Sigmoid colon (tissue), 7 donors: ENCODE results near the gene YWHAE. TPM values are rescaled to one million over a fixed set of nuclear protein-coding genes. Genes with fewer than 3 reads are reported as not detected.
"Not testable (repeated sequence)": the region's sequence is repeated elsewhere in the genome, so short reads cannot be mapped to it uniquely, and the experiment has no call there.

ENCODE experiments used
- DNase-seq: peaks from one replicate; pipeline ENCODE4 v3.0.0-alpha.2; 2019
- H3K27ac ChIP-seq, 4 donors: fragments of 200-600 bp; sonication (generic); one replicate each; pipeline ENCODE4 v1.5.1; 2016 to 2019; ENCODE audit warnings: mild to moderate bottlenecking in 1 of 4
- H3K27me3 ChIP-seq, 3 donors: fragments of 200-600 bp; sonication (generic); one replicate each; pipeline ENCODE4 v1.5.1; 2019; ENCODE audit warnings: mild to moderate bottlenecking in 1 of 3
- H3K36me3 ChIP-seq, 4 donors: fragments of 200-600 bp; sonication (generic); one replicate each; pipeline ENCODE4 v1.5.1; 2016 to 2019
- H3K4me1 ChIP-seq, 4 donors: fragments of 200-600 bp; sonication (generic); one replicate each; pipeline ENCODE4 v1.5.1; 2017 to 2019
- H3K4me3 ChIP-seq, 4 donors: fragments of 200-600 bp; sonication (generic); one replicate each; pipeline ENCODE4 v1.5.1; 2017 to 2019; ENCODE audit warnings: mild to moderate bottlenecking in 2 of 4, moderate library complexity in 1 of 4
- H3K9me3 ChIP-seq, 4 donors: fragments of 200-600 bp in 3 of 4; sonication (generic) in 3 of 4; one replicate each; pipeline versions ENCODE4 v1.5.1 to v1.6.1; 2013 to 2019
- EP300 ChIP-seq, 4 donors: sonication (generic); formaldehyde crosslinking; IDR thresholded peaks; one replicate each; pipeline ENCODE4 v1.6.1; 2017; ENCODE audit warnings: antibody characterized with exemption in 4 of 4
- POLR2A ChIP-seq, 2 donors: fragments of 450-650 bp; IDR thresholded peaks; one replicate each; pipeline ENCODE4 v1.6.1; 2016; ENCODE audit warnings: antibody characterized with exemption in 2 of 2, mild to moderate bottlenecking in 2 of 2, moderate library complexity in 2 of 2
- POLR2AphosphoS5 ChIP-seq, 4 donors: sonication (generic); formaldehyde crosslinking; IDR thresholded peaks; one replicate each; pipeline ENCODE4 v1.6.1; 2017; ENCODE audit warnings: antibody characterized with exemption in 4 of 4
- WGBS, 2 donors: extraction: QIAGEN DNeasy Blood & Tissue Kit; methylation state at CpG; one replicate each; pipeline ENCODE4 v1.1.7; 2013; 5-methylcytosine and 5-hydroxymethylcytosine counted together
- intact Hi-C: fragments of 100-400 bp; cut with DNase I; formaldehyde crosslinking; loops from one replicate; pipeline ENCODE4 v1.15.1; 2023
- polyA plus RNA-seq, 3 donors: library from polyadenylated mRNA; stranded (reverse); fragments of 200-250 nt; gene quantifications; one replicate each; pipeline ENCODE4 v1.2.3, GENCODE V29; 2013
- total RNA-seq, 4 donors: library from RNA; depleted of rRNA; stranded (reverse); fragments of >200 nt; gene quantifications; one replicate each; pipeline ENCODE4 v1.1.0, GENCODE V29; 2016
- TF ChIP-seq, protein P1 (sequence below), 4 experiments: fragments of 450-650 bp in 3 of 4; fragments of 200-600 bp in 1 of 4; IDR thresholded peaks; one replicate each; pipeline ENCODE4 v1.5.1; 2016 to 2019; ENCODE audit warnings: antibody characterized with exemption in 4 of 4, mild to moderate bottlenecking in 3 of 4, moderate library complexity in 2 of 4
- donor health status: healthy with polysubstance abuse.
- donor health status: Bipolar disorder and iron deficiency.
- donor health status: healthy.

The YWHAE gene
- total and polyA plus RNA-seq, 7 donors, result 312 to 507 (median 378) TPM

DNA sequence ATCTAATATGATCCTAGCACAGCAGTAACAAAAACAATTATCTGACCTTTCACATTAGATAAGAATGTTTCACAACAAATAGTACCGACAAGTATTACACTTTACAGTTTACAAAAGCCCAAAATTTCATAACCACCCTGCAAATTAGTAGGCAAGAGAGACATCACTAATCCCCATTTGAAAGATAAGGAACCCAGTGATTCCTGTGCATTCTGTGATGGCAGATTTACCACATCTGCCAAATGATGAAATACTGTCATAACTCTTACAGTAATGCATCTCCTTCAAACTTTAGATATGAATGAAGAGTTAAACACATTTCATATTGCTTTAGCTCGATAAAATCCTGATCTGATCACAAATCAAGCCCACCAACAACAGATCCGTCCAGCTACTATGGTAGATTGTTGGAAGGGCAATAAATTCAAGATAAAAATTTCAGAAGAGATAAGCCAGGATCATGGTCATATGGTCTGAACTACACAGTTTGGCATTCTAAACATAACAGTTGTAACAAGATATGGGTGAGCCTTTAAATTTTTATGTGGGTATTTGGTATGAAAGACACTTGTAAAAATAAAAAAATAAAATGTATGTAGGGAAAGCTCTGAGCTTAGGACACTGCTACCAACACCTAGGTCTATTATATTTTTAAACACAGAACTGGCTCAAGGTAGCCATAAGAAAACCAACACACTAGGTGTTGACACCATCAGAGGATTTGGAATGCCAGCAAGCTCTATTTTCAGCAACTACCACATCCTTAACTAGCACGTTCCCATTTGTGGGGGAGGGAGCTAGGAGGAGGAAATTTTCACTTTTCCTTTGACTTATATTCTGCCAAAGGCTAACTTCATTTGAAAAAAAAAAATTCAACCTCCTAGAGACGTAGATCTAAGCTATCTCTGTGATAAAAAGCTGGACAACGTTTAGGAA, 9.3 kb downstream of the YWHAE start:
- 14 to 35% methylated on average over 6 of the region's 6 CpGs for WGBS, 2 donors
- peaks cover 0 to 99% (median 96%) of the 10 kb centered on the region in 4 donors for H3K4me1 ChIP-seq
- TF ChIP-seq POLR2A (IDR thresholded peaks at IDR 0.05) (no peak), POLR2AphosphoS5 (IDR thresholded peaks at IDR 0.05) (no peak), EP300 (IDR thresholded peaks at IDR 0.05) (no peak)
- TF ChIP-seq, protein P1, sequence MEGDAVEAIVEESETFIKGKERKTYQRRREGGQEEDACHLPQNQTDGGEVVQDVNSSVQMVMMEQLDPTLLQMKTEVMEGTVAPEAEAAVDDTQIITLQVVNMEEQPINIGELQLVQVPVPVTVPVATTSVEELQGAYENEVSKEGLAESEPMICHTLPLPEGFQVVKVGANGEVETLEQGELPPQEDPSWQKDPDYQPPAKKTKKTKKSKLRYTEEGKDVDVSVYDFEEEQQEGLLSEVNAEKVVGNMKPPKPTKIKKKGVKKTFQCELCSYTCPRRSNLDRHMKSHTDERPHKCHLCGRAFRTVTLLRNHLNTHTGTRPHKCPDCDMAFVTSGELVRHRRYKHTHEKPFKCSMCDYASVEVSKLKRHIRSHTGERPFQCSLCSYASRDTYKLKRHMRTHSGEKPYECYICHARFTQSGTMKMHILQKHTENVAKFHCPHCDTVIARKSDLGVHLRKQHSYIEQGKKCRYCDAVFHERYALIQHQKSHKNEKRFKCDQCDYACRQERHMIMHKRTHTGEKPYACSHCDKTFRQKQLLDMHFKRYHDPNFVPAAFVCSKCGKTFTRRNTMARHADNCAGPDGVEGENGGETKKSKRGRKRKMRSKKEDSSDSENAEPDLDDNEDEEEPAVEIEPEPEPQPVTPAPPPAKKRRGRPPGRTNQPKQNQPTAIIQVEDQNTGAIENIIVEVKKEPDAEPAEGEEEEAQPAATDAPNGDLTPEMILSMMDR (IDR thresholded peaks at IDR 0.05), result no peak
- no peak overlapping the region for H3K4me3 ChIP-seq
- H3K9me3 ChIP-seq, result no peaks in the 10 kb centered on the region
- no peak for DNase-seq
- intact Hi-C loops, result no loop called here
- peak overlapping the region; percentile 49 to 98 (median 79) for H3K27ac ChIP-seq
- no peaks in the 10 kb centered on the region for H3K27me3 ChIP-seq
- H3K36me3 ChIP-seq, result no peaks in the 10 kb centered on the region

DNA sequence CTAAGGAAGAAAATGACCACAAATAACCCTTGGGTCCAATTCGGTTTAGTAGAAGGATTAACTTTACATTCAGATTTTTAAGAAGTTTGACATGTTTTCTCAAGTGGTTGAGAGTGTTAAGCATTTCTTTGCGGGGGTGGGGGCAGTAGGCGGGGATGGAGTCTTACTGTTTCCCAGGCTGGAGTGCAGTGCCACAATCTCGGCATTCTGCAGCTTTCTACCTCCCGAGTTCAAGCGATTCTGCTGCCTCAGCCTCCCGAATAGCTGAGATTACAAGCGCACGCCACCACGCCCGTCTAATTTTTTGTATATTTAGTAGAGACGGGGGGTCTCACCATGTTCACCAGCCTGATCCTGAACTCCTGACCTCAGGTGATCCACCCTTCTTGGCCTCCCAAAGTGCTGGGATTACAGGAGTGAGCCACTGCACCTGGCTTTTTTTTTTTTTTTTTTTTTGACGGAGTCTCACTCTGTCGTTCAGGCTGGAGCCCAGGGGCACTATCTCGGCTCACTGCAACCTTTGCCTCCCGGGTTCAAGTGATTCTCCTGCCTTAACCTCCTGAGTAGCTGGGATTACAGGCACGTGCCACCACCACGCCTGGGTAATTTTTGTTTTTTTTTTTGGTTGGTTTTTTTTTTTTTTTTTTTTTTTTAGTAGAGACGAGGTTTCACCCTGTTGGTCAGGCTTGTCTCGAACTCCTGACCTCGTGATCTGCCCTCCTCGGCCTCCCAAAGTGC, 12.4 kb downstream of the YWHAE start:
- H3K36me3 ChIP-seq, H3K9me3 ChIP-seq, intact Hi-C loops, H3K4me3 ChIP-seq, DNase-seq, H3K27me3 ChIP-seq: not testable (repeated sequence)
- Histone ChIP-seq H3K4me1 (peaks cover 0 to 99% (median 95%) of the 10 kb centered on the region in 4 donors), H3K27ac (peak overlapping the region; percentile 31 to 44 (median 40))
- 47 to 79% methylated on average over 22 of the region's 22 CpGs for WGBS, 2 donors

DNA sequence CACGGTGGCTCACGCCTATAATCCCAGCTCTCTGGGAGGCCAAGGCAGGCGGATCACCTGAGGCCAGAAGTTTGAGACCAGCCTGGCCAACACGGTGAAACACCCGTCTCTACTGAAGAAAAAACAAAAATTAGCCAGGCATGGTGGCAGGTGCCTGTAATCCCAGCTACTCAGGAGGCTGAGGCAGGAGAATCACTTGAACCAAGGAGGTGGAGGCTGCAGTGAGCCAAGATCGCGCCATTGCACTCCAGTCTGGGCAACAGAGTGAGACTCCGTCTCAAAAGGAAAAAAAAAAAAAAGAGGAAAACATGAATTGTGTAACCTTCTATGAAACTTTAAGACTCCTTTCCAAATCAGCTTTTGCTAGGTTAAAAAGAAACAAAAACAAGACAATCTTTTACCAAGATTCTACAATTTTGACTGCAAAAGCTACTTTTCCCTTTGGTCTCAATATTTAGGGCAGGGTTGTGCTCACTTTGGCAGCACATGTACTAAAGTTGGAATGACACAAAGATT, 13.3 kb downstream of the YWHAE start:
- peaks cover 0 to 98% (median 95%) of the 10 kb centered on the region in 4 donors for H3K4me1 ChIP-seq
- H3K27me3 ChIP-seq, H3K36me3 ChIP-seq, H3K9me3 ChIP-seq, H3K4me3 ChIP-seq, DNase-seq, intact Hi-C loops: not testable (repeated sequence)
- WGBS, 2 donors, result 87 to 88% methylated on average over 8 of the region's 8 CpGs
- peak overlapping the region; percentile 31 to 44 (median 40) for H3K27ac ChIP-seq

DNA sequence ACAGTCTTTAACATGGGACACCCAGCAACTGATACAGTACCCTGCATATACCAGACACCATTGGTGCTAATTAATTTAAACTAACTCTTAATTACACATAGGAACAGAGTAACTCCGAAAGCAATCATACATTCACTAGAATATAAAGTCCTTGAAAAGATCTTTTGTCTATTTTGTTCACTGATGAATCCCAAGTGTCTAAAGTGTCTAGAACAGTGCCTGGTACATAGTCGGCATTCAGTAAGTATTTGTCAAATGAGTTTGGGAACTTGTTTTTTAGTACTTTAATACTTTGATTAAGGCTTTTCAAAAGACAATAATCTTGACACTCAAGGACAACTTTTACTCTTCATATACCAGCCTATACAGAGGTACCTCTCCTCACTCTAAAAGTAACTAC, 13.8 kb downstream of the YWHAE start:
- intact Hi-C loops, result no loop called here
- H3K4me3 ChIP-seq, result no peak overlapping the region
- 76 to 81% methylated on average over 2 of the region's 2 CpGs for WGBS, 2 donors
- no peak for DNase-seq
- no peaks in the 10 kb centered on the region for H3K36me3 ChIP-seq
- TF ChIP-seq POLR2AphosphoS5 (IDR thresholded peaks at IDR 0.05) (no peak), EP300 (IDR thresholded peaks at IDR 0.05) (no peak), POLR2A (IDR thresholded peaks at IDR 0.05) (no peak)
- TF ChIP-seq, protein P1 (IDR thresholded peaks at IDR 0.05), result no peak
- no peaks in the 10 kb centered on the region for H3K9me3 ChIP-seq
- H3K27ac ChIP-seq, result peak overlapping the region in 2 of 4 donors; percentile 36 to 83
- H3K27me3 ChIP-seq, result no peaks in the 10 kb centered on the region
- H3K4me1 ChIP-seq, result peaks cover 0 to 97% (median 95%) of the 10 kb centered on the region in 4 donors

DNA sequence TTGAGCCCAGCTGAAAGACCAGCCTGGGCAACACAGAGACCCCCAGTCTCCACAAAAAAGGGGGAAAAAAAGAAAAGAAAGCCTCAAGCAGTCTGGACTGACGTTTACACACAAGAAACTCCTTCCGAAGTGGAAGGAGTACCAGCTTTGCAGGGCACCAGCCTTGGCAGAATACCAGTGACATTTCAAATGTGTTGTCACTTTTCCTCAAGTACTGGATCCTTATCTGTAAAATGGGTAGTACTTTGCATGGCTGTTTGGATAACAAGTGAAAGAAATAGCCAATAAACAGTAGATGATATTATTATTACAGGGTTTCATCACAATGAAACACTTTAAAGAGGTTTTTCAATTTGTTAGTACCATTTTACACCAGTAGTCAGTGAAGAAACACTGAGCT, 14.2 kb downstream of the YWHAE start:
- Histone ChIP-seq H3K9me3 (no peaks in the 10 kb centered on the region), H3K27ac (peak overlapping the region in 3 of 4 donors; percentile 36 to 83 (median 51)), H3K4me3 (no peak overlapping the region), H3K36me3 (no peaks in the 10 kb centered on the region), H3K27me3 (no peaks in the 10 kb centered on the region), H3K4me1 (peaks cover 0 to 97% (median 95%) of the 10 kb centered on the region in 4 donors)
- TF ChIP-seq EP300 (IDR thresholded peaks at IDR 0.05) (no peak), POLR2A (IDR thresholded peaks at IDR 0.05) (no peak), POLR2AphosphoS5 (IDR thresholded peaks at IDR 0.05) (no peak)
- TF ChIP-seq, protein P1 (IDR thresholded peaks at IDR 0.05), result no peak
- WGBS, 2 donors, result 44 to 52% methylated on average over 2 of the region's 2 CpGs
- no peak for DNase-seq
- intact Hi-C loops, result no loop called here
